Esophagus mucosa (tissue), 1 donor: ENCODE data around the gene CPA4. TPM values are rescaled to one million over a fixed set of nuclear protein-coding genes. Genes with fewer than 3 reads are reported as not detected.
"Not testable (repeated sequence)": the region's sequence is repeated elsewhere in the genome, so short reads cannot be mapped to it uniquely, and the experiment has no call there.

Source experiments
- ATAC-seq: fragments of 200-7000 bp; cut with Tn5 transposase; one replicate; pipeline ENCODE4 v1.9.1; 2020
- total RNA-seq: library from RNA; stranded (reverse); gene quantifications from one replicate; pipeline ENCODE4 v1.2.4, GENCODE V29; 2023
- donor health status: DM: yes; HTN: yes; CAD: no.

The CPA4 gene
- 9.4 TPM for total RNA-seq

- ATAC-seq = peak; percentile 78
Measured at GRCh38 chr7:130292682-130293257, at the start of gene CPA4. CPA4 (plus strand) TSS chr7:130293161; CDS start chr7:130293181, 20 bp downstream.

GRCh38 chr7:130243486-130243885, 49.5 kb upstream of the CPA4 start:
- ATAC-seq = not testable (repeated sequence)

GRCh38 chr7:130246491-130246890, 46.5 kb upstream of the CPA4 start:
- ATAC-seq = not testable (repeated sequence)

GRCh38 chr7:130248842-130249241, 44.1 kb upstream of the CPA4 start:
- not testable (repeated sequence) for ATAC-seq

- ATAC-seq = not testable (repeated sequence)
Measured at GRCh38 chr7:130249626-130250025, 43.3 kb upstream of the CPA4 start.

GRCh38 chr7:130254555-130254954, 38.4 kb upstream of the CPA4 start:
- ATAC-seq = no peak

GRCh38 chr7:130256704-130257103, 36.3 kb upstream of the CPA4 start:
- ATAC-seq = no peak

GRCh38 chr7:130258494-130259078, 34.4 kb upstream of the CPA4 start:
- ATAC-seq = no peak

GRCh38 chr7:130262448-130262847, 30.5 kb upstream of the CPA4 start:
- ATAC-seq = no peak

- ATAC-seq = no peak
Measured at GRCh38 chr7:130263130-130263529, 29.8 kb upstream of the CPA4 start.

- no peak for ATAC-seq
Measured at GRCh38 chr7:130266258-130266960, 26.6 kb upstream of the CPA4 start, which contains the start of gene CPA2. CPA2 (plus strand) TSS chr7:130266863; CDS start chr7:130266882, 19 bp downstream.

- no peak for ATAC-seq
Measured at GRCh38 chr7:130266961-130267321, 26.0 kb upstream of the CPA4 start.

- ATAC-seq = no peak
Measured at GRCh38 chr7:130268463-130269317, 24.3 kb upstream of the CPA4 start.

- no peak for ATAC-seq
Measured at GRCh38 chr7:130269318-130269694, 23.7 kb upstream of the CPA4 start.

- ATAC-seq = no peak
Measured at GRCh38 chr7:130270947-130271800, 21.8 kb upstream of the CPA4 start.

GRCh38 chr7:130272381-130273080, 20.4 kb upstream of the CPA4 start:
- peak; percentile 57 for ATAC-seq

GRCh38 chr7:130273081-130273932, 19.7 kb upstream of the CPA4 start:
- peak; percentile 23 for ATAC-seq

- ATAC-seq = no peak
Measured at GRCh38 chr7:130273933-130274255, 19.1 kb upstream of the CPA4 start.

GRCh38 chr7:130274296-130274695, 18.7 kb upstream of the CPA4 start:
- ATAC-seq = no peak

GRCh38 chr7:130274983-130275591, 17.9 kb upstream of the CPA4 start:
- no peak for ATAC-seq
